ENCODE measurements around the gene SRSF4. TPM values are rescaled to one million over a fixed set of nuclear protein-coding genes. Genes with fewer than 3 reads are reported as not detected.

SRSF4 gene
- total RNA-seq, 1 donor from 2014 or later: 67.8 TPM

DNA sequence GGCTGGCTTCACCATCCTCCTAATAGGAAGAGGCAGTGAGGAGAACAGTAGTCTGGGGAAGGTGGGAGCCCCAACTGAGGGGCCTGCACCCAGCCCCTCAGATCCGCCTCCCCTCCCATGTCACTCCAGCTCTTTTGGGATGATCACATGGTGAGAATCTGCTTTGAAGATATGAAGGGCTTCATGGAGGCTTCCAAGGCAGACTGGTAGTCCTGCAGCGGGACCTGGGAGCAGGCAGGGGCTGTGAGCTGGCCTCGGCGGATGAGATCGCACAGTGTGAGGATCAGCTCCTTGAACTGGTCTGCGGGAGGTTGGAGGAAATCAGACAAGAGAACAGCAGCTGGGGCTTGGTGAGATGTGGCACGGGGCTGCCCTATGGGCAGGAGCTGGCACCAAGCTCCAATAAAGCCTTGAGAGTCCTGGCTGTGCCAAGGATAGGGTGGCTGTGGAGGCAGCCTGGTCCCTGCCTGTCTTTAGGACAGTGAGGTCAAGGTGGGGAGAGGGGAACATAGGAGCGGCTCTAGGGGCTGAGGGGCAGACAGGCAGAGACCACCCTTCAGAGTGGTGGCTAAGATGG, 12.3 kb upstream of the SRSF4 start:
- no peaks in the 10 kb centered on the region for H3K9me3 ChIP-seq
- intact Hi-C loops (cut with DNase I): no loop called here
- no peak overlapping the region for H3K27ac ChIP-seq
- no peak for TF ChIP-seq POLR2AphosphoS5 (IDR thresholded peaks at IDR 0.05; ENCODE audit: insufficient read depth in 1 of 2, low read depth in 1 of 2)
- TF ChIP-seq, protein P1, sequence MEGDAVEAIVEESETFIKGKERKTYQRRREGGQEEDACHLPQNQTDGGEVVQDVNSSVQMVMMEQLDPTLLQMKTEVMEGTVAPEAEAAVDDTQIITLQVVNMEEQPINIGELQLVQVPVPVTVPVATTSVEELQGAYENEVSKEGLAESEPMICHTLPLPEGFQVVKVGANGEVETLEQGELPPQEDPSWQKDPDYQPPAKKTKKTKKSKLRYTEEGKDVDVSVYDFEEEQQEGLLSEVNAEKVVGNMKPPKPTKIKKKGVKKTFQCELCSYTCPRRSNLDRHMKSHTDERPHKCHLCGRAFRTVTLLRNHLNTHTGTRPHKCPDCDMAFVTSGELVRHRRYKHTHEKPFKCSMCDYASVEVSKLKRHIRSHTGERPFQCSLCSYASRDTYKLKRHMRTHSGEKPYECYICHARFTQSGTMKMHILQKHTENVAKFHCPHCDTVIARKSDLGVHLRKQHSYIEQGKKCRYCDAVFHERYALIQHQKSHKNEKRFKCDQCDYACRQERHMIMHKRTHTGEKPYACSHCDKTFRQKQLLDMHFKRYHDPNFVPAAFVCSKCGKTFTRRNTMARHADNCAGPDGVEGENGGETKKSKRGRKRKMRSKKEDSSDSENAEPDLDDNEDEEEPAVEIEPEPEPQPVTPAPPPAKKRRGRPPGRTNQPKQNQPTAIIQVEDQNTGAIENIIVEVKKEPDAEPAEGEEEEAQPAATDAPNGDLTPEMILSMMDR (IDR thresholded peaks at IDR 0.05): no peak
- no peak for TF ChIP-seq POLR2A (IDR thresholded peaks at IDR 0.05)
- no peaks in the 10 kb centered on the region for H3K27me3 ChIP-seq
- no peak for DNase-seq (ENCODE audit: extremely low spot score in 2 of 2)
- H3K4me3 ChIP-seq: no peak overlapping the region
- no peaks in the 10 kb centered on the region for H3K4me1 ChIP-seq
- peaks cover 0 to 15% of the 10 kb centered on the region in 2 donors for H3K36me3 ChIP-seq

DNA sequence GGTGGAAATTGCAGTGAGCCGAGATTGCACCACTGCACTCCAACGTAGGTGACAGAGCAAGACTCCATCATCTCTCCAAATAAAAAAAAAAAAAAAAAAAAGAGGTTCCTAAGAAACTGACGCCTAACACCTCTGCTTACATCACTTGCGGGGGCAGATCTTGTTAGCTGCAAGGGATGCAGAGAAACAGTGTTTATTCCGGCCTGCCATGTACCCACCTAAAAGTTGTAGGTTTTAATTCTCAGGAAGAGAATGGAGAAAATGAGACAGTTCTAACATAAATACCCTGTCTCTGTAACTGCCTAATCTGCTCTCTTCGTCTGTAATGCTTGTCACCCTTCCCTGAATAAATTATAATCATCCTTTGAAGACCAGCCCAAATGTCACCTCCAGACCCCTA, 9.0 kb upstream of the SRSF4 start:
- no peak overlapping the region for H3K4me3 ChIP-seq
- H3K27me3 ChIP-seq: no peaks in the 10 kb centered on the region
- DNase-seq (ENCODE audit: extremely low spot score in 2 of 2): no peak
- H3K4me1 ChIP-seq: no peaks in the 10 kb centered on the region
- intact Hi-C loops (cut with DNase I): no loop called here
- no peak overlapping the region for H3K27ac ChIP-seq
- no peaks in the 10 kb centered on the region for H3K9me3 ChIP-seq
- H3K36me3 ChIP-seq: peaks cover 0 to 11% of the 10 kb centered on the region in 2 donors
- TF ChIP-seq, protein P1 (IDR thresholded peaks at IDR 0.05): no peak
- no peak for TF ChIP-seq POLR2A (IDR thresholded peaks at IDR 0.05)

DNA sequence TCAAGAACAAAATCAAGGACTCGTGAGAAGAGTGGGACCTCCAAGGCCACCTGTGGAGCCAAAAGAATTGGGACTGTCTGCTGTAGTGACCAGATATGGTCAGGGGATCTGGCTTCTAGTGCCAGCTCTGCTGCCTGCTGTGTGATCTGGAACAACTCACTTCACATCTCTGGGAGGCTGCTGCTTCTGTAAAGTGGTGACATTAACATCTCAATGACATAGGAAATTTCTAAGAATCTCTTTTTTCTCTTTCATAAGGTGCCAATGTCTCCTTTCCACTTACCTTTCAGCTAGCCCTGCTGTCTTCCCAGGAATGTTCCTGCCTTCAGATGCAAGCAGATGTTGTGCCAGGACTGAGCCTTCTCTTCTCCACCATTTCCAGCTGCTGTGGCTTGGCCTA, 5.0 kb upstream of the SRSF4 start:
- H3K4me3 ChIP-seq: no peak overlapping the region
- H3K27me3 ChIP-seq: no peaks in the 10 kb centered on the region
- H3K9me3 ChIP-seq: no peaks in the 10 kb centered on the region
- DNase-seq (ENCODE audit: extremely low spot score in 2 of 2): no peak
- H3K4me1 ChIP-seq: peaks cover 8% of the 10 kb centered on the region
- TF ChIP-seq POLR2AphosphoS5 (IDR thresholded peaks at IDR 0.05; ENCODE audit: insufficient read depth in 1 of 2, low read depth in 1 of 2) (no peak), POLR2A (IDR thresholded peaks at IDR 0.05) (no peak)
- TF ChIP-seq, protein P1 (IDR thresholded peaks at IDR 0.05): no peak
- intact Hi-C loops (cut with DNase I): loop anchor here (5.0 kb wide), 1 partner anchor 674 kb away; no protein-coding TSS in a partner anchor
- no peaks in the 10 kb centered on the region for H3K36me3 ChIP-seq
- H3K27ac ChIP-seq: no peak overlapping the region

DNA sequence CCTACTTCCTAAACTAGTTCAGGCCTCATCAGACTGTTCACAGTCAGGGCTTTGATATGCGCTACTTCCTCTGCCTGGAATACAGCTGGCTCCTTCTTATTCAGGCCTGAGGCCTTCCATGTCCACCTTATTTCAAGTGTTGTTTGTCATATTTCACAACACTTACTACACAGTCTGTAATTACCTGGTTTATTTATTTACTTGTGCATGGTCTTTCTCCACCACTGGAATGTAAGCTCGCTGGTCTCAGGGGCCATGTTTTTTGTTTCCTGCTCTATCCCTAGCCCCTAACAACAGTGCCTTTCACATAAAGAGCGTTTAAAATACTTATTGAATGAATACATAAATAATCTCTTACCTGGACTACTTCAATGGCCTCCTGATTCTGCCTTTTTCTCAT, 4.6 kb upstream of the SRSF4 start:
- Histone ChIP-seq H3K27me3 (no peaks in the 10 kb centered on the region), H3K27ac (no peak overlapping the region), H3K4me3 (no peak overlapping the region), H3K36me3 (no peaks in the 10 kb centered on the region), H3K4me1 (peaks cover 8% of the 10 kb centered on the region), H3K9me3 (no peaks in the 10 kb centered on the region)
- intact Hi-C loops (cut with DNase I): loop anchor here (5.0 kb wide), 1 partner anchor 674 kb away; no protein-coding TSS in a partner anchor
- no peak for DNase-seq (ENCODE audit: extremely low spot score in 2 of 2)
- TF ChIP-seq, protein P1 (IDR thresholded peaks at IDR 0.05): no peak
- TF ChIP-seq POLR2AphosphoS5 (IDR thresholded peaks at IDR 0.05; ENCODE audit: insufficient read depth in 1 of 2, low read depth in 1 of 2) (no peak), POLR2A (IDR thresholded peaks at IDR 0.05) (no peak)

DNA sequence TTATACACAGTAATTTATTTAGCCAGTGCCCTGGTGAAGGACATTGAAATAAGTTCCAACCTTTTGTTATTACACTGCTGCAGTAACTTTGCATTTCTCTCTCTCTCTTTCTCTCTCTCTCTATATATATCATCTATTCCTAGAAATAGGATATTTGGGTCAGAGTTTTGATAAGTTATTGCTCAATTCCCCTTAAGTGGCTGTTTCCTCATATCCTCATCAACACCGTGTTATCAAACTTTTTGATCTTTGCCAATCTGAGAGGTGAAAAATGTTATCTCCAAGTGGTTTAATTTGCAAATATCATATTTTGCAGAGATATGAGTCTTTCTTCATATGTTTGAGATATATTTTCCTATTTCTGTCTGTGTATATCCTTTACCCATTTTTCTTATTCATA, 1.6 kb upstream of the SRSF4 start:
- Histone ChIP-seq H3K4me3 (no peak overlapping the region), H3K9me3 (no peaks in the 10 kb centered on the region), H3K27ac (no peak overlapping the region), H3K27me3 (no peaks in the 10 kb centered on the region), H3K4me1 (peaks cover 34% of the 10 kb centered on the region), H3K36me3 (peaks cover 0 to 5% of the 10 kb centered on the region in 2 donors)
- intact Hi-C loops (cut with DNase I): loop anchor here (5.0 kb wide), 1 partner anchor 296 kb away; no protein-coding TSS in a partner anchor
- DNase-seq (ENCODE audit: extremely low spot score in 2 of 2): no peak
- TF ChIP-seq POLR2A (IDR thresholded peaks at IDR 0.05) (no peak), POLR2AphosphoS5 (IDR thresholded peaks at IDR 0.05; ENCODE audit: insufficient read depth in 1 of 2, low read depth in 1 of 2) (no peak)
- TF ChIP-seq, protein P1 (IDR thresholded peaks at IDR 0.05): no peak

All from vagina (tissue), 2 donors.